Measurements from ENCODE around the gene BCL2. TPM values are rescaled to one million over a fixed set of nuclear protein-coding genes. Genes with fewer than 3 reads are reported as not detected.

Gene BCL2
- total RNA-seq, 1 donor from 2014 or later = 14.1 TPM

- Mint-ChIP-seq H3K4me1 (peaks cover 15% of the 10 kb centered on the region), H3K4me3 (no peak overlapping the region), H3K9me3 (no peaks in the 10 kb centered on the region), H3K36me3 (ENCODE audit: low read depth) (no peaks in the 10 kb centered on the region), H3K27ac (ENCODE audit: unreplicated experiment) (no peak overlapping the region), H3K27me3 (ENCODE audit: low read depth) (peaks cover 7% of the 10 kb centered on the region)
- TF ChIP-seq CTCF (conservative IDR thresholded peaks at IDR 0.05) = no peak
- DNase-seq (ENCODE audit: low read depth, low spot score) = no peak
These were observed 206.9 kb downstream of the BCL2 start for GRCh38 chr18:63112706-63113105.

GRCh38 chr18:63111671-63112402 lies 207.7 kb downstream of the BCL2 start:
- DNase-seq (ENCODE audit: low read depth, low spot score) = no peak
- H3K4me1 Mint-ChIP-seq = peaks cover 20% of the 10 kb centered on the region
- H3K36me3 Mint-ChIP-seq (ENCODE audit: low read depth) = no peaks in the 10 kb centered on the region
- no peak overlapping the region for H3K27ac Mint-ChIP-seq (ENCODE audit: unreplicated experiment)
- no peak overlapping the region for H3K4me3 Mint-ChIP-seq
- peaks cover 6% of the 10 kb centered on the region for H3K27me3 Mint-ChIP-seq (ENCODE audit: low read depth)
- H3K9me3 Mint-ChIP-seq = no peaks in the 10 kb centered on the region
- no peak for TF ChIP-seq CTCF (conservative IDR thresholded peaks at IDR 0.05)

- H3K27me3 Mint-ChIP-seq (ENCODE audit: low read depth) = no peaks in the 10 kb centered on the region
- DNase-seq (ENCODE audit: low read depth, low spot score) = no peak
- no peak for TF ChIP-seq CTCF (conservative IDR thresholded peaks at IDR 0.05)
- no peak overlapping the region for H3K4me3 Mint-ChIP-seq
- no peak overlapping the region for H3K27ac Mint-ChIP-seq (ENCODE audit: unreplicated experiment)
- H3K9me3 Mint-ChIP-seq = peaks cover 4% of the 10 kb centered on the region
- H3K36me3 Mint-ChIP-seq (ENCODE audit: low read depth) = no peaks in the 10 kb centered on the region
- peaks cover 20% of the 10 kb centered on the region for H3K4me1 Mint-ChIP-seq
These were observed 209.8 kb downstream of the BCL2 start for GRCh38 chr18:63109802-63110201.

- no peak for DNase-seq (ENCODE audit: low read depth, low spot score)
- H3K4me1 Mint-ChIP-seq = peaks cover 20% of the 10 kb centered on the region
- no peaks in the 10 kb centered on the region for H3K27me3 Mint-ChIP-seq (ENCODE audit: low read depth)
- no peak overlapping the region for H3K27ac Mint-ChIP-seq (ENCODE audit: unreplicated experiment)
- no peak overlapping the region for H3K4me3 Mint-ChIP-seq
- H3K36me3 Mint-ChIP-seq (ENCODE audit: low read depth) = no peaks in the 10 kb centered on the region
- peaks cover 7% of the 10 kb centered on the region for H3K9me3 Mint-ChIP-seq
- TF ChIP-seq CTCF (conservative IDR thresholded peaks at IDR 0.05) = no peak
These were observed 210.5 kb downstream of the BCL2 start for GRCh38 chr18:63109022-63109421.

GRCh38 chr18:63107931-63108330 lies 211.6 kb downstream of the BCL2 start:
- TF ChIP-seq CTCF (conservative IDR thresholded peaks at IDR 0.05) = no peak
- Mint-ChIP-seq H3K9me3 (peaks cover 14% of the 10 kb centered on the region), H3K27me3 (ENCODE audit: low read depth) (no peaks in the 10 kb centered on the region), H3K4me1 (peaks cover 24% of the 10 kb centered on the region), H3K4me3 (no peak overlapping the region), H3K27ac (ENCODE audit: unreplicated experiment) (no peak overlapping the region), H3K36me3 (ENCODE audit: low read depth) (no peaks in the 10 kb centered on the region)
- DNase-seq (ENCODE audit: low read depth, low spot score) = no peak
